ENCODE measurements around the gene ZNF185. TPM values are rescaled to one million over a fixed set of nuclear protein-coding genes. Genes with fewer than 3 reads are reported as not detected.

ZNF185 gene
- total RNA-seq, 1 experiment from 2014 or later = 5.9 TPM

GRCh38 chrX:152893980-152894610 is 3.8 kb upstream of the ZNF185 start:
- no peak overlapping the region for H3K4me3 Mint-ChIP-seq (ENCODE audit: unreplicated experiment)
- Histone ChIP-seq H3K36me3 (ENCODE audit: control insufficient read depth, insufficient read depth, low read length) (no peaks in the 10 kb centered on the region), H3K27me3 (replicated peaks; ENCODE audit: control insufficient read depth, insufficient read depth, low read length) (no peaks in the 10 kb centered on the region), H3K4me1 (peaks cover 9% of the 10 kb centered on the region), H3K4me3 (ENCODE audit: low read depth, low read length) (no peak overlapping the region), H3K9me3 (no peaks in the 10 kb centered on the region)
- BruUV-seq (replicated peaks) = no TSS peak
- ChIA-PET CTCF (no interaction called here), POLR2A (no interaction called here)
- H3K27ac Mint-ChIP-seq (ENCODE audit: unreplicated experiment) = no peak overlapping the region
- no peaks in the 10 kb centered on the region for H3K9me3 Mint-ChIP-seq (ENCODE audit: unreplicated experiment)
- H3K27me3 Mint-ChIP-seq (ENCODE audit: insufficient read depth, unreplicated experiment) = peaks cover 14% of the 10 kb centered on the region
- H3K36me3 Mint-ChIP-seq (ENCODE audit: insufficient read depth, unreplicated experiment) = no peaks in the 10 kb centered on the region
- intact Hi-C loops (cut with micrococcal nuclease; ENCODE audit: unreplicated experiment) = no loop called here
- H3K4me1 Mint-ChIP-seq (ENCODE audit: low read depth, unreplicated experiment) = peaks cover 12% of the 10 kb centered on the region
- no peak for DNase-seq
- no peak for TF ChIP-seq CTCF (IDR thresholded peaks at IDR 0.05; ENCODE audit: insufficient read depth in 1 of 2, low read depth in 1 of 2, low read length in 1 of 2, severe bottlenecking in 1 of 2, unreplicated experiment in 1 of 2)

GRCh38 chrX:152895121-152895520 is 2.7 kb upstream of the ZNF185 start:
- intact Hi-C loops (cut with micrococcal nuclease; ENCODE audit: unreplicated experiment) = no loop called here
- Mint-ChIP-seq H3K27me3 (ENCODE audit: insufficient read depth, unreplicated experiment) (peaks cover 7% of the 10 kb centered on the region), H3K36me3 (ENCODE audit: insufficient read depth, unreplicated experiment) (no peaks in the 10 kb centered on the region), H3K4me3 (ENCODE audit: unreplicated experiment) (no peak overlapping the region), H3K4me1 (ENCODE audit: low read depth, unreplicated experiment) (peaks cover 12% of the 10 kb centered on the region), H3K27ac (ENCODE audit: unreplicated experiment) (no peak overlapping the region), H3K9me3 (ENCODE audit: unreplicated experiment) (no peaks in the 10 kb centered on the region)
- H3K27me3 ChIP-seq (replicated peaks; ENCODE audit: control insufficient read depth, insufficient read depth, low read length) = no peaks in the 10 kb centered on the region
- no TSS peak for BruUV-seq (replicated peaks)
- no peaks in the 10 kb centered on the region for H3K36me3 ChIP-seq (ENCODE audit: control insufficient read depth, insufficient read depth, low read length)
- peaks cover 9% of the 10 kb centered on the region for H3K4me1 ChIP-seq
- ChIA-PET POLR2A (no interaction called here), CTCF (no interaction called here)
- H3K4me3 ChIP-seq (ENCODE audit: low read depth, low read length) = no peak overlapping the region
- no peak for TF ChIP-seq CTCF (IDR thresholded peaks at IDR 0.05; ENCODE audit: insufficient read depth in 1 of 2, low read depth in 1 of 2, low read length in 1 of 2, severe bottlenecking in 1 of 2, unreplicated experiment in 1 of 2)
- no peaks in the 10 kb centered on the region for H3K9me3 ChIP-seq
- no peak for DNase-seq

GRCh38 chrX:152895724-152896420 is 2.0 kb upstream of the ZNF185 start:
- no peaks in the 10 kb centered on the region for H3K36me3 ChIP-seq (ENCODE audit: control insufficient read depth, insufficient read depth, low read length)
- no peaks in the 10 kb centered on the region for H3K27me3 ChIP-seq (replicated peaks; ENCODE audit: control insufficient read depth, insufficient read depth, low read length)
- BruUV-seq (replicated peaks) = no TSS peak
- Mint-ChIP-seq H3K4me3 (ENCODE audit: unreplicated experiment) (no peak overlapping the region), H3K27ac (ENCODE audit: unreplicated experiment) (peak overlapping the region; percentile 82), H3K9me3 (ENCODE audit: unreplicated experiment) (no peaks in the 10 kb centered on the region), H3K4me1 (ENCODE audit: low read depth, unreplicated experiment) (peaks cover 12% of the 10 kb centered on the region), H3K27me3 (ENCODE audit: insufficient read depth, unreplicated experiment) (peaks cover 4% of the 10 kb centered on the region), H3K36me3 (ENCODE audit: insufficient read depth, unreplicated experiment) (no peaks in the 10 kb centered on the region)
- H3K4me1 ChIP-seq = peaks cover 9% of the 10 kb centered on the region
- DNase-seq = no peak
- CTCF ChIA-PET = no interaction called here
- POLR2A ChIA-PET = no interaction called here
- no peaks in the 10 kb centered on the region for H3K9me3 ChIP-seq
- intact Hi-C loops (cut with micrococcal nuclease; ENCODE audit: unreplicated experiment) = no loop called here
- no peak overlapping the region for H3K4me3 ChIP-seq (ENCODE audit: low read depth, low read length)
- TF ChIP-seq CTCF (IDR thresholded peaks at IDR 0.05; ENCODE audit: insufficient read depth in 1 of 2, low read depth in 1 of 2, low read length in 1 of 2, severe bottlenecking in 1 of 2, unreplicated experiment in 1 of 2) = no peak

Data from Caco-2 (cell line).